ENCODE data around the gene DNAJB2. TPM values are rescaled to one million over a fixed set of nuclear protein-coding genes. Genes with fewer than 3 reads are reported as not detected.

DNAJB2 gene
- total and polyA plus RNA-seq, 2 of the 8 experiments (the other 6 are each of a cell fraction or from before 2014, with no cell fraction given) = 21.0 to 26.3 TPM

GRCh38 chr2:219298759-219299371, 19.7 kb downstream of the DNAJB2 start:
- Histone ChIP-seq H4K5ac (ENCODE audit: insufficient read length, low read depth, low read length) (no peak overlapping the region), H3K27ac (ENCODE audit: low read depth, low read length) (no peak overlapping the region), H3K9ac (replicated peaks in 1 of 4; ENCODE audit: extremely low read depth in 1 of 4, low read depth in 3 of 4, low read length in 3 of 4) (no peak overlapping the region), H4K91ac (replicated peaks; ENCODE audit: insufficient read length, low read length) (no peak overlapping the region), H2BK5ac (ENCODE audit: low read depth, low read length) (no peak overlapping the region), H3K4me2 (ENCODE audit: insufficient read depth in 1 of 2, low read depth in 2 of 2, low read length in 2 of 2) (peak overlapping the region in 1 of 2 experiments; percentile 56; a peak in 3 of 4 replicates), H2BK20ac (ENCODE audit: low read length) (peak overlapping the region; percentile 6; the same call in 1 of the 2 replicates), H3K27me3 (replicated peaks in 1 of 4; ENCODE audit: control insufficient read depth in 3 of 4, extremely low read depth in 1 of 4, insufficient read depth in 3 of 4, low read length in 3 of 4) (peaks cover 0 to 31% (median 17%) of the 10 kb centered on the region in 4 experiments; a peak in 6 of 7 replicates), H3K9me3 (ENCODE audit: insufficient read depth in 2 of 2, low read depth in 1 of 2, low read length in 1 of 2) (no peaks in the 10 kb centered on the region), H2BK12ac (ENCODE audit: low read depth, low read length) (no peak overlapping the region), H3K79me1 (ENCODE audit: low read depth, low read length) (no peaks in the 10 kb centered on the region; the same call in 1 of the 2 replicates), H3K4me3 (ENCODE audit: extremely low read depth in 1 of 4, insufficient read depth in 2 of 4, low read depth in 3 of 4, low read length in 4 of 4) (peak overlapping the region in 3 of 4 experiments; percentile 3 to 36 (median 7); a peak in 4 of 8 replicates), H3K36me3 (ENCODE audit: control insufficient read depth in 2 of 4, insufficient read depth in 4 of 4, low read length in 3 of 4) (no peaks in the 10 kb centered on the region), H3K18ac (ENCODE audit: extremely low read depth, low read length) (peak overlapping the region; percentile 26; the same call in 1 of the 2 replicates), H2AK5ac (ENCODE audit: low read depth, low read length) (no peak overlapping the region), H3K56ac (replicated peaks; ENCODE audit: insufficient read length, low read depth, low read length) (no peak overlapping the region), H3K23me2 (ENCODE audit: low read depth, low read length) (peaks cover 4% of the 10 kb centered on the region; the same call in 1 of the 2 replicates), H2BK120ac (replicated peaks; ENCODE audit: low read depth, low read length) (no peak overlapping the region), H4K20me1 (replicated peaks in 1 of 2; ENCODE audit: control insufficient read depth in 1 of 2, insufficient read depth in 2 of 2, low read length in 2 of 2) (no peaks in the 10 kb centered on the region), H2AFZ (ENCODE audit: low read length) (peak overlapping the region; percentile 100), H3K23ac (ENCODE audit: insufficient read length) (no peak overlapping the region), H2BK15ac (ENCODE audit: low read length) (peak overlapping the region; percentile 5; the same call in 1 of the 2 replicates), H3K4me1 (replicated peaks in 1 of 4; ENCODE audit: control insufficient read depth in 3 of 4, insufficient read depth in 4 of 4, low read length in 3 of 4) (peaks cover 0 to 8% (median 3%) of the 10 kb centered on the region in 4 experiments; a peak in 4 of 7 replicates), H3K14ac (ENCODE audit: insufficient read length) (no peak overlapping the region), H3K79me2 (ENCODE audit: control insufficient read depth in 1 of 2, insufficient read depth in 2 of 2, low read length in 2 of 2) (no peaks in the 10 kb centered on the region), H4K8ac (ENCODE audit: extremely low read depth, insufficient read depth, low read length) (peak overlapping the region; percentile 4; the same call in 1 of the 2 replicates), H3K4ac (replicated peaks; ENCODE audit: insufficient read length, low read depth, low read length) (no peak overlapping the region)
- DNase-seq (ENCODE audit: low read depth in 1 of 2, low spot score in 2 of 2) (peak in 1 of 2 experiments; percentile 99), FAIRE-seq (peak; percentile 75)
- CTCF ChIA-PET (ENCODE audit: partially characterized antibody) = interaction anchor here (0.6 to 13.4 kb wide), 45 partner anchors 7 to 319 kb away, joined by 3 to 118 read pairs (median 4); partner anchors contain the start of genes DNAJB2, GLB1L, PTPRN and SLC23A3
- WGBS, 2 experiments (ENCODE audit: extremely low coverage in 1 of 2, insufficient coverage in 1 of 2, insufficient read length in 1 of 2, insufficient replicate concordance in 2 of 2, low coverage in 1 of 2, low lambda C conversion rate in 2 of 2, missing lambda C conversion rate in 1 of 2) = 54% methylated on average over 9 of the region's 15 CpGs; no CpG with 5 or more reads in 1 of the 2 experiments
- POLR2A ChIA-PET (ENCODE audit: partially characterized antibody) = interaction anchor here (1.0 to 3.7 kb wide), 4 partner anchors 11 to 80 kb away, joined by 3 to 19 read pairs (median 5); partner anchors contain the start of genes ABCB6, GLB1L and STK16
- no peak for TF ChIP-seq E2F6 (IDR thresholded peaks at IDR 0.05)
- no peak for TF ChIP-seq EZH2 (IDR thresholded peaks at IDR 0.05; ENCODE audit: low read depth, low read length, severe bottlenecking)
- TF ChIP-seq CBX5 (IDR thresholded peaks at IDR 0.05; ENCODE audit: low read depth, low read length) = no peak
- no peak for TF ChIP-seq BACH1 (IDR thresholded peaks at IDR 0.05; ENCODE audit: low read length)
- TF ChIP-seq KDM1A (IDR thresholded peaks at IDR 0.05; ENCODE audit: borderline replicate concordance, low read length) = no peak
- TF ChIP-seq BRCA1 (IDR thresholded peaks at IDR 0.05; ENCODE audit: low read depth, low read length) = no peak
- peak; percentile 15 for TF ChIP-seq TAF7 (optimal IDR thresholded peaks at IDR 0.05; ENCODE audit: borderline replicate concordance, low read depth, low read length)
- TF ChIP-seq FOSL1 (IDR thresholded peaks at IDR 0.05; ENCODE audit: insufficient read depth, low read depth, low read length) = no peak
- TF ChIP-seq SIRT6 (IDR thresholded peaks at IDR 0.05; ENCODE audit: low read length) = no peak
- no peak for TF ChIP-seq YY1 (IDR thresholded peaks at IDR 0.05; ENCODE audit: low read depth, low read length)
- TF ChIP-seq GABPA (IDR thresholded peaks at IDR 0.05; ENCODE audit: borderline replicate concordance, insufficient read depth, low read length) = no peak

Measured in H1 (cell line).